Natural killer cell (primary cell): ENCODE results near the gene NUDT9. TPM values are rescaled to one million over a fixed set of nuclear protein-coding genes. Genes with fewer than 3 reads are reported as not detected.
"Not testable (repeated sequence)": the region's sequence is repeated elsewhere in the genome, so short reads cannot be mapped to it uniquely, and the experiment has no call there.

Source experiments
- ATAC-seq, 3 donors: fragments of 150-1000 bp in 2 of 3; fragments of 200-7000 bp in 1 of 3; cut with Tn5 transposase; 1 replicate in 1 of 3; 2 replicates in 2 of 3; pipeline ENCODE4 v1.10.0; 2021; ENCODE audit warnings: mild to moderate bottlenecking in 2 of 3, moderate library complexity in 2 of 3
- DNase-seq, 2 donors: peaks; one replicate each; pipeline versions ENCODE4 v3.0.0 to v3.0.0-alpha.2; 2013 to 2021; ENCODE audit warnings: mixed read lengths in 1 of 2
- H3K27ac ChIP-seq: one replicate; pipeline ENCODE4 v1.5.1; 2013; ENCODE audit warnings: mild to moderate bottlenecking, low read length
- H3K27me3 ChIP-seq: one replicate; pipeline ENCODE4 v1.6.1; 2013; ENCODE audit warnings: low read length; ENCODE audit not compliant: control insufficient read depth, insufficient read depth
- H3K36me3 ChIP-seq: one replicate; pipeline ENCODE4 v1.6.1; 2013; ENCODE audit warnings: low read length; ENCODE audit not compliant: control insufficient read depth, insufficient read depth
- H3K4me1 ChIP-seq: one replicate; pipeline ENCODE4 v1.6.1; 2013; ENCODE audit warnings: low read length; ENCODE audit not compliant: control insufficient read depth, insufficient read depth
- H3K4me3 ChIP-seq: one replicate; pipeline ENCODE4 v1.5.1; 2013; ENCODE audit warnings: low read length
- H3K9me3 ChIP-seq: one replicate; pipeline ENCODE4 v1.6.1; 2013; ENCODE audit warnings: low read length; ENCODE audit not compliant: control insufficient read depth, insufficient read depth
- H3K27ac Mint-ChIP-seq, 2 donors: one replicate each; pipeline ENCODE4 v1.8.0; 2022; ENCODE audit warnings: mild to moderate bottlenecking in 2 of 2, mixed read lengths in 2 of 2, moderate library complexity in 1 of 2
- H3K27me3 Mint-ChIP-seq, 2 donors: one replicate each; pipeline ENCODE4 v1.8.0; 2022; ENCODE audit warnings: low read depth in 2 of 2, mixed read lengths in 2 of 2
- H3K36me3 Mint-ChIP-seq: one replicate; pipeline ENCODE4 v1.8.0; 2022; ENCODE audit warnings: mixed read lengths
- H3K4me1 Mint-ChIP-seq, 2 donors: one replicate each; pipeline ENCODE4 v1.8.0; 2022; ENCODE audit warnings: mixed read lengths in 2 of 2
- H3K4me3 Mint-ChIP-seq: one replicate; pipeline ENCODE4 v1.8.0; 2022; ENCODE audit warnings: mild to moderate bottlenecking, moderate library complexity, mixed read lengths
- H3K9me3 Mint-ChIP-seq, 2 donors: one replicate each; pipeline ENCODE4 v1.8.0; 2022; ENCODE audit warnings: mixed read lengths in 2 of 2
- CTCF ChIP-seq: fragments of 200-600 bp; IDR thresholded peaks from one replicate; pipeline ENCODE4 v1.8.0; 2022; ENCODE audit warnings: antibody characterized with exemption
- WGBS: methylation state at CpG from one replicate; pipeline ENCODE4 v1.1.7; 2013; ENCODE audit warnings: missing lambda C conversion rate; ENCODE audit not compliant: insufficient coverage; 5-methylcytosine and 5-hydroxymethylcytosine counted together
- intact Hi-C: fragments of 100-400 bp; cut with micrococcal nuclease; formaldehyde crosslinking; loops from one replicate; pipeline ENCODE4 v1.14.2; 2022
- total RNA-seq, 4 donors: library from RNA; stranded (reverse); fragments of 120-200 nt in 1 of 4; gene quantifications; one replicate each; pipeline versions ENCODE4 v1.2.3 to v1.2.4, GENCODE V29; 2013 to 2022

Gene NUDT9
- total RNA-seq, 3 donors from 2014 or later (not counting 1 experiment from before 2014, with no cell fraction given), result 7.3 to 9.6 (median 9.5) TPM

DNA sequence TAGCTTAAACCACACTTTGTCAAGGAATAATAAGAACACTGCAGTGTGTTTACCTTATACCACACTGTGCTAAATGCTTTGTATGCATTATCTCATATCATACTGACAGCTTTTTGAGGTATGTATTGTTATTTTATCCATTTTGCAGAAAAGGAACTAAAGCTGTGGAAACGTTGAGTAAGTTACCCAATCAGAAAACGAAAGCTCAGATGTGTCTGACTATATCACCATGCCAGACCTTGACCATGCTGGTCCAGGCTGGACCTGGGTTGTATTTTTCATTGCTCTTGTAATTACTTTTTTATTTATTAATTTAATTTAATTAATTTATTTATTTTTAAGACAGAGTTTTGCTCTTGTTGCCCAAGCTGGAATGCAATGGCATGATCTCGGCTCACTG lies 33.5 kb upstream of the NUDT9 start:
- H3K4me3 ChIP-seq, result no peak overlapping the region
- peaks cover 18% of the 10 kb centered on the region for H3K4me1 ChIP-seq
- Mint-ChIP-seq H3K9me3 (no peaks in the 10 kb centered on the region), H3K27me3 (no peaks in the 10 kb centered on the region), H3K4me3 (peak overlapping the region; percentile 96), H3K4me1 (peaks cover 58 to 61% of the 10 kb centered on the region in 2 donors), H3K36me3 (no peaks in the 10 kb centered on the region), H3K27ac (peak overlapping the region; percentile 91)
- DNase-seq (no peak), ATAC-seq (no peak)
- no peaks in the 10 kb centered on the region for H3K36me3 ChIP-seq
- no peak for TF ChIP-seq CTCF
- intact Hi-C loops, result loop anchor here (10.0 kb wide), 1 partner anchor 816 kb away; no protein-coding TSS in a partner anchor
- H3K27ac ChIP-seq, result no peak overlapping the region
- 66% methylated on average over 3 of the region's 3 CpGs for WGBS
- H3K27me3 ChIP-seq, result no peaks in the 10 kb centered on the region
- no peaks in the 10 kb centered on the region for H3K9me3 ChIP-seq

DNA sequence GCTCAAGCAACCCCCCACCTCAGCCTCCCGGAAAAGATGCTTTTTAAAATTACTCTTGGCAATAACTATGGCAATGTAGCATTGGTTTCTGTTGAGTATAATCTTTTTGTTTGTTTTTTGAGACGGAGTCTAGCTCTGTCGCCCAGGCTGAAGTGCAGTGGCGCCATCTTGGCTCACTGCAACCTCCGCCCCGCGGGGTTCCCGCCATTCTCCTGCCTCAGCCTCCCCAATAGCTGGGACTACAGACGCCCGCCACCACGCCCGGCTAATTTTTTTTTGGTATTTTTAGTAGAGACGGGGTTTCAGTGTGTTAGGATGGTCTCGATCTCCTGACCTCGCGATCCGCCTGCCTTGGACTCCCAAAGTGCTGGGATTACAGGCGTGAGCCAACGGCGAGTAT lies 32.3 kb upstream of the NUDT9 start:
- Histone ChIP-seq H3K4me3 (peak overlapping the region; percentile 53), H3K4me1 (peaks cover 18% of the 10 kb centered on the region)
- H3K27me3 ChIP-seq, ATAC-seq, H3K27ac ChIP-seq, H3K9me3 ChIP-seq, H3K27me3 Mint-ChIP-seq, H3K9me3 Mint-ChIP-seq, H3K36me3 Mint-ChIP-seq, DNase-seq, H3K36me3 ChIP-seq: not testable (repeated sequence)
- H3K27ac Mint-ChIP-seq, result peak overlapping the region; percentile 91
- WGBS, result 64% methylated on average over 13 of the region's 20 CpGs
- peaks cover 52% of the 10 kb centered on the region in 2 donors for H3K4me1 Mint-ChIP-seq
- intact Hi-C loops, result loop anchor here (5.0 kb wide), 1 partner anchor 77 kb away; no protein-coding TSS in a partner anchor
- peak overlapping the region; percentile 96 for H3K4me3 Mint-ChIP-seq

DNA sequence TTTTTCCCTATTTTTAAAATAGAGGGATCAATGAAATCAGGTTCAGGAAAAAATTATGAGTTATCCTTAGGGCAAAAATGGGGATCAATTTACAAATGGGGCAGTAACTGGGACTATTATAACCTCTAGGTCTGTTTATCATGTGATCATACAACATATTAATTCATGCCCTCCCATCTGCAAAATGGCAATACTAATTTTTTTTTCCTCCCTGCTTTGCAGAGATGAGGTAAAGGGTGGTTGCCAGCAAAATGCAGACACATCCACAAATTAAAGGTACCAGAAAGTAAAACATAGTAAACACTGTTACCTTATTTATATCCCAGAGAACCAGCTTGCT lies 31.9 kb upstream of the NUDT9 start:
- Histone ChIP-seq H3K9me3 (no peaks in the 10 kb centered on the region), H3K4me3 (peak overlapping the region; percentile 53), H3K36me3 (no peaks in the 10 kb centered on the region), H3K27me3 (no peaks in the 10 kb centered on the region), H3K27ac (peak overlapping the region; percentile 63), H3K4me1 (peaks cover 18% of the 10 kb centered on the region)
- H3K27me3 Mint-ChIP-seq, result no peaks in the 10 kb centered on the region
- intact Hi-C loops, result loop anchor here (5.0 kb wide), 1 partner anchor 77 kb away; no protein-coding TSS in a partner anchor
- H3K4me3 Mint-ChIP-seq, result peak overlapping the region; percentile 96
- H3K9me3 Mint-ChIP-seq, result no peaks in the 10 kb centered on the region
- TF ChIP-seq CTCF, result no peak
- H3K36me3 Mint-ChIP-seq, result no peaks in the 10 kb centered on the region
- H3K27ac Mint-ChIP-seq, result peak overlapping the region; percentile 91
- H3K4me1 Mint-ChIP-seq, result peaks cover 48% of the 10 kb centered on the region in 2 donors
- ATAC-seq (peak in 1 of 3 donors; percentile 5), DNase-seq (no peak)

DNA sequence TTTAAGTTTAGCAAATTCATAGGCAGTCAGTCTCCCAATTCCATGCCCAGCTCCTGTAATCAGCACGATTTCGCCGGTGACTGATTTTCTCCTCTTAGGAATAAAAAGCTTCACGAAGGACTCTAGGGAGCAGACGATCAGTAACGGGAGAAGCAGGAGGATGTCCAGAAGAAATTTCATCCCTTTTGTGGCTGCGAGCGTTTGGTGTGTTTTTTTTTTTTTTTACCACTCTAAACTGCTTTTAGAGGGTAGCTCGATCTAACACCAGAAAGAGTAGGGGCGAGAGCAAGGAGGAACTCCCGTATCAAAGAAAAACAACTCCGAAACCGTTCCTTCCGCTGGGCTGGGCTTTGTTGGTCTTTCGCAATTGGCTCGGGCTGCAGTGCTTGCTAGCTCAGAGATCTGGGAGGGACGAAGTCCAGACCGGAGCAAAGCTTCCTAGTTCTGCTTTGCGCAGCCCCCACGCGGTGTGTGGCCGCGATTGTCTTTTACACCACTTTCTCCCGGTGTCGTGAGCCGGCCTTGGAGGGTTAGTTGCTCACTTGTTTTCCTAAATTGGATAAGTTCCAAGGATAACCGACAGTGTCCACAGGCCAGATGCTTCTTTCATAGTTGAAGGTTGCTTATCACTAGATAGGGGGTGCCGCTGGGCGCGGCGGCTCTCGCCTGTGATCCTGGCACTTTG lies 31.3 kb upstream of the NUDT9 start, which contains the start of gene HSD17B11:
Gene HSD17B11 (minus strand): TSS at position 298 of the 685 bp plus-strand sequence. CDS start 118 bp downstream, at position 180.
- peaks cover 46 to 47% of the 10 kb centered on the region in 2 donors for H3K4me1 Mint-ChIP-seq
- WGBS, result under 1% methylated on average over 30 of the region's 32 CpGs

More for the DNA sequence above, 31.3 kb upstream of the NUDT9 start, which contains the start of gene HSD17B11:
- Mint-ChIP-seq H3K4me3 (peak within 1 kb of the TSS; percentile 96), H3K27ac (peak within 1 kb of the TSS; percentile 91), H3K27me3 (no peaks in the 10 kb centered on the region), H3K36me3 (no peaks in the 10 kb centered on the region), H3K9me3 (no peaks in the 10 kb centered on the region)
- Histone ChIP-seq H3K27me3 (no peaks in the 10 kb centered on the region), H3K36me3 (no peaks in the 10 kb centered on the region), H3K4me3 (peak within 1 kb of the TSS; percentile 53), H3K27ac (peak within 1 kb of the TSS; percentile 63), H3K4me1 (peaks cover 18% of the 10 kb centered on the region), H3K9me3 (no peaks in the 10 kb centered on the region)
- no peak for TF ChIP-seq CTCF
- DNase-seq (peak; percentile 66 to 92), ATAC-seq (peak; percentile 97 to 99 (median 98))
- intact Hi-C loops, result loop anchor here (1.0 to 5.0 kb wide), 2 partner anchors 31 to 76 kb away; partner anchors contain the start of gene NUDT9
